ENCODE results near the gene MGMT.

Gene MGMT

DNA sequence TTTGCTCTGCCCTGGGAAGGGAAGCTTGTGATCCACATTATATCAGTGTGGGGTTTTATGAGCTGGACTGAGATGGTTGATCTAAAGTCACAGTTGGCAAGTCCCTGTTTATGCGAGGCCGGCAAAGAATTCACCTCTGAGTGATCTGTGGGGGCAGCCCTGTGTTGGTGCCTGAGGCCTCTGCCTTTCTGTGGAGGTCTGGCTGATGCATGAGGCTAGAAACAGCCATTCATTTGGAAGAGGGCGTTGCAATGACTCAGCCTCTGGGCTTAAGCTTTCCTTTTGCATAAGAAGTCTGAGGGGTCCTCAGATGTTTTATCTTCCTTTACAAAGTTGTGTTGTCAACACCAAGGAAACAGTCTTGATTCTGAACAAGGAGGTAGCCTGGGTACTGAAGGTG lies 126.9 kb downstream of the MGMT start:
- no peak for DNase-seq (ENCODE audit: low read depth)

DNA sequence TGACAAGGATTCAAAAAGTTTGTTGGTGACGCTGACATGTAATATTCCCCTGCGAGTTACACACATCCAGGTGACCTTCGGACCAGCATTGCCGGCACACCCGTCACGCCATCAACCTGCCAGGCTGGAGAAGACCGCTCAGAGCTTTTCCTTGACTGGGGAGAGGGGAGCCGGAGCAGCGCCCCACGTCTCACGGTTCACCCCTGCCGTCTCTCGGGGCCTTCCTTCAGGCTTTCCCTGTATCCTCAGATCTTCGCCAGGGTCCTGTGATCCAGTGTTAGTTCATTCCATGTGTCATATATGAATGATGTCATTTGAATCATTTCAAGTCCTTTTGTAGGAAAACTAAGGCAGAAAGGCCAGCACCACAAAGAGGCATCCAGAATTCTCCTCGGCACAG lies 127.8 kb downstream of the MGMT start:
- no peak for DNase-seq (ENCODE audit: low read depth)

DNA sequence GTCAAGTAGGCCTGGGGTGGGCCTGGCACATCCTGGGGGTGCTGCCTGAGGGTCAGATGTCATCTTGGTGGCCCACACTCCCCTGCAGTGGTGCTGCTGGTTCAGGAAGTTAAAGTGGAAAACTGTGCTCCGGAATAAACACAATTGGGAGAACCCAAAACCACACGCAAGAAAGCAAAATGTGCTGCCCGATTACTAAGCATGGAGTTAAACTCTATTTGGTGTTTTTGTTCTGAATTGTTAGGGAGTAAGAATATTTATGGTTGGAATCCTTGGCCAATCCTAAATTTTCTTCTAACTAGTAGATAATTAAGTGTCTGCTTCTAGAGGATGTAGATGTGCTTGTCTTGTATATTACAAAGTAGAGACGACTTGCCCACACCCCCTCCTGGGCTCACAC lies 131.4 kb downstream of the MGMT start:
- no peak for DNase-seq (ENCODE audit: low read depth)

DNA sequence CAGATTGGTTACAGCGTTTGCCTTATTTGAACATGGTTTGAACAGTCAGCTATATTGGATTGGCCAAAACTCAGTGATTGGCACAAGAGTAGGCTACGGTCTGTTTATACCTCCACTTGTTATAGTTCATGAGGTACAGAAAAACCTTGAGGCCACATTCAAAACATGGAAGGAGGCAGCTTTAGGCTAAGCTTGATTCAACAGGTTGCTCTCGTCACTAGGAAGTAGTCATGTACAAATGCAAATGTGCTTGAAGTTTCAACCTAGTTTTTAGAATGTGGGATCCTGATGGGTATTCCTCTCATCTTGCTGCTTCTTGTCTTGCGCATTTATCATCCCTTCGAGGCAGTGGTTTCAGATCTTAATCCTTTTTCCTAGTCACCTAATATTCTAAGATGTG lies 132.1 kb downstream of the MGMT start:
- DNase-seq (ENCODE audit: low read depth): no peak

DNA sequence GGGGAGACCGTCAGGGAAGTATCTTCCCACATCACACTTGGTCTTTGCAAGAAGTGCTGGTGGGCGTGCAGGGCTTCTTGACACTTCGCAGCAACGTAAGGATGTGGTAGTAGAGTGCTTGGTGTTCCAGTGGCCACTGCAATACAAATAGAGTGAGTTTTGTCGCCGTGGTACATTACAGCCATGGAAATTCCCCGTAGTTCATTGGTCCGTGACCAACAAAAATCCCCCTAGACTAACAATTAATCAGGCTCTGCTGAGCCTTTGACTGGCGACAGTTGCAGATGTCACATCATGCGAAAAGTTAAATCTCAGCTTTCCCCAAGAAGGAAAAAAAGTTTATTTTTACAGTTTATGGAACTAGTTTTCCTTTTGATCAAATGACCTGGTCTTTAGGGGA lies 134.7 kb downstream of the MGMT start:
- no peak for DNase-seq (ENCODE audit: low read depth)

DNA sequence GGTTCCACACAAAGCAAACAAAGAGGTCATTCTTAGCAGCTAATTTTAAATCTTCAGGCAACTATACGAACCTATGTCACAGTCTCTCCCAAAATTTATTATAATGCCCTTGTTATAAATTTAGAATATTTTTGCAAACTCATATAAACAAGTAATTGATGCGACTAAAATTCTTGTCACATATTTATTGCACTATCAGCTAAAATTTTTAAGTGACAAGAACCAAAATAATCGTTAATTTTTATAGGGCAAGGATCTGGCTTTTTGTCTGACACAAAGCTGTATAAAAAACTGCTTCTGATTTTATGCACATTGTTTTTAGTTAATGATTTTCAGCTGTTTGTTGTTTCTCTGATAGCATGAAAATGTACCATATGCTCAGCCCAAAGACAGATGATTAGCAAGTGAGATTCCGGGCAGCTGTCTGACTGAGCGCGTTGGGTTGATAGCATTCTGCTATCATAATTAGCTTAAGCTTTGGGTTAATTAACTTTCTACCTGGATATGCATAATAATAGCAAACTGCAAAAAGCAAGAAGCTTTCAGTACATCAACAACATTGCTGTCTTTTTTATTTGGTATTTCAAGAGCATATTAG lies 136.0 kb downstream of the MGMT start:
- DNase-seq (ENCODE audit: low read depth): no peak

DNA sequence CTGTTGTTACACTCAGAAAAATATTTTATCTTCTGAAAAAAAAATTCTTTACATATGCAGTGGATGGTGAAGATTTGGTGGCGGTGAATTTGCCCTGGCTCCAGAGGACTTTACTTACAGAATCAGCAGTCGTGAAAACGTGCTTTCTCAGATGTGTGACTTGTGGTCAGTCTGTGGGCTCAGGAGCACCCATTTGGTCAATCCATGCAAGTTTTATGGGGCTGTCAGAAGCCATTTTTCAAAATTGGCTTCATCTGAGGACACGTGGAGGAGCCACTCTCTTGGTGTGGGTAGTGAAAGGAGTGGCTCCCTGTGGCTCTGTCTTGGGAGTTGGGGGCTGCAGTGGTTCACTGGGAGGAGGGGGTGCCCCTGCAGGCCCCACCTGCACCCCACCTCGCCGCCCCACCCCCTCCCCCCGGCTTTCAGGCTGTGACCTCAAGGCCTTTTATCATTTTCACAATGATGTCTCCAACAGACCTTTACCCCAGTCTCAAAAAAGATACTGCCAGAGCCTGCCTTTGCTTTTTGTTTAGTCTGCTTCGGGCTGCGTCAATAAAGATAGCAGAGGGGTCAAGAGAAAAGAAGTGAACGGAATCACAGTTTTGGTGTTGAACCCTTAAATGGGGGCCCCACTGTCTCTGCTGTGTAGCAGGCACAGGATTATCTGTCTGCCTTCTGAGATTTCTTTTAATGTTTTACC lies 137.4 kb downstream of the MGMT start:
- no peak for DNase-seq (ENCODE audit: low read depth)

DNA sequence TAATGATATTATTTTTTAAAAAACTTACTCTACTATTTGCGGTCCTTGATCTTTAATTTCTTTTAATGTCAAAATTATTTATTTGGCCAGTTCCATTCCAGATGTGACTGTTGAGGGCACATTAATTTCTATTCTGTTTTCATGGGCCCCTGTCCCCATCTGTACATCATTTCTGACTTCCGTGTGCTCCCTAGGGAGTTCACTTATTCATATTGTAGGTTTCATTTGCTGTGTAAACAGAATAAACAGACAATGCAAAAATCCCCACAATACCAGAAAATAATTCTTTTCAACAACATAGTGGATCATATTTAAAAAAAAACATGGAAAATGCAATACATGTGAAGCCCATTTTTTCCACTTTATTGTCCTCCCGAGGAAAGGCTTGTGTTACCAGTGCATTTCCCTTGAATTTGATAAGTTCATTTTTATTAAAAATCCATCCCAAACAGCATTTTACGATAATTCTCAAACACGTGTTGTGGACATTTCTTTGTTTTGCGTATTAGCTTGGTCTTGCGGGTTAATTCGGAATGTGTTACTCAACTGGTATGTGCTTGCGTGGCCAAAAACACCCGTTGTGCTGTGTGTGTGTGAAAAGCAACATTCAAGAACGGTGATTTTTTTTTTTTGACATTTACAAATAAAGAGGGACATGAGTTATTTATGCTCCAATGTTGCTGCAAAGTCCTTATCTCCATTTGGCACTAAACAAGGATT lies 138.4 kb downstream of the MGMT start:
- no peak for DNase-seq (ENCODE audit: low read depth)

DNA sequence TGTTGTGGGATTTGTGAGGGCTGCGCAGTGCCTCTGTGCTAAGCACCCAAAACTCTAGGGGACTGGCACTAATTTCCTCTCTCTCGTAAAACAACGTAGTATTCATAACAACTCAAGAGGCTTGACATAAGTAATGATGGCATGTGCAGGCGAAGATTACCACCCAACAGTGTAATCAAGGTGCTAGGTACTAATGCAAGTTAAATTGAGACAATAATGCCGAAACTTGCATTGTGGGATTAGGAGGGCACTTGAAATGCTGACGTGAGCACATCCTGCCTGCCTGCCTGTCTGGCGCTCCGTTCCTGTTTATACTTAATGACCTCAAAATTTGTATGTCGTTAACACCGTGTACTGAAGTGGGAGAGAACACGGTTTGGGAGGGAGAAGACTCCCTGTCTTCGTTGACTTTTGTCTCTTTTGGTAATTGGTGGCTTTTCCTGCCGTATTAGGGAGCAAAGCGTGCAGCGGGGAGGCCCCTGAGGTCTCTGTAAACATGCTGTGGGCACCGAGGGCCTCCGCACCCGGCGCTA lies 139.0 kb downstream of the MGMT start:
- DNase-seq (ENCODE audit: low read depth): no peak

DNA sequence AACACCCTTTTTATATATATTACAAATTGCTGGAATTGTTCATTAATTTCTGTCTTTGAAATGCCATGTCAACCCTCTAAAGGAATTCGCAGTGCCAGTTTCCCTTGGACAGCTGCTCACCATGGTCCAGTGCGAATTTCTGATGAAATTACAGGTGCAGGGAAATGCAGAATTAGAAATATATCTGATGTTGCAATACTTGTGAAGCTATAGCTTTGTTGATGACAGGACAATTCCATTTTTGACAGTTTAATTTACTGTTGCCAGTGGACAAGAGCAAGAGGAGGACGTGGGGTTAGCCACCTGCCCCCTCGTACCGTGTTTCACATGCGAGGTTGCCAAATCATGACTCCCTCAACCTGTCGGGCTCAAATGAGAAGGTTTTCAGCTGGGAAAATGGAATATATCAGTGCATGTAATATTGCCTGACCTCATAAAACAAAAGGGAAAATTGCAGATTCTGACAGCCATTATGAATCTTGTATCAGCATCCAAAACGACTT lies 140.6 kb downstream of the MGMT start:
- no peak for DNase-seq (ENCODE audit: low read depth)

DNA sequence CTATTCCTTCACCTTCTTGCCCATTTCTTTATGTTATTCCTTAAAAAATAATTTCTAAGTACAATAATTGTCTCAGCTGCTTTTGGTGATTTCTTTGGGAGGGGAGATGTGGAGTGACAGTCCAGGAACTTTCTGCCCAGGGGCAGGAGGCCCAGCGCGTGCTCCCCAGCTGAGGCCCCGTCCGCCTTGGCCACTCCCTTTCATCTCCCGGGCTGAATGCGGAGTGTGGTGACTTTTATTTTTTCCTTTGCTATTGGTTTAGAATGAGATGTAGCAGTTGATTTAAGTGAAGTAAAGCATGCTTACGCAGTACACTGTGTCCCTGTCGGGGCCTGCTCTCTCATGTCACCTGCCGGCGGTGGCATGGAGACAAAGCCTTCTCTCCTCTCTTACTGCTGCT lies 141.6 kb downstream of the MGMT start:
- DNase-seq (ENCODE audit: low read depth): no peak

DNA sequence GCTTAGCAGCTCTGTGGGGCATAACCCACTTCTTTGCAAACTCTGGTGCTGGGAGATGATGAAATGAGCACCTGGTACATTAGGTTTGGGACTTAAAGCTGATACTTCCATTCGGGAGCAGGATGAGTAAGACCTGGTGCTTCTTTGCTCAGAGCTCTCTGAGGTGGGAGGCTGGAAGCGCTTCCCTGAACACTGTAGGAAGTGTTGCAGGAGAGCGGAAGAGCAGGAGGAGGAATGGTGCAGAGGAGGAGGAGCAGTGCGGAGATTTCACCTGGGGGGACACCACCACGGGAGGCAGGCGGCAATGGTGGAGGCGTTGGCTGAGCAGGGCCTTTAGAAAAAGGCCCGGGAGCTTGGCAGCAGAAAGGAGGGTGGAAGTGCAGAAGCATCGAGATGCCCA lies 142.5 kb downstream of the MGMT start:
- no peak for DNase-seq (ENCODE audit: low read depth)

DNA sequence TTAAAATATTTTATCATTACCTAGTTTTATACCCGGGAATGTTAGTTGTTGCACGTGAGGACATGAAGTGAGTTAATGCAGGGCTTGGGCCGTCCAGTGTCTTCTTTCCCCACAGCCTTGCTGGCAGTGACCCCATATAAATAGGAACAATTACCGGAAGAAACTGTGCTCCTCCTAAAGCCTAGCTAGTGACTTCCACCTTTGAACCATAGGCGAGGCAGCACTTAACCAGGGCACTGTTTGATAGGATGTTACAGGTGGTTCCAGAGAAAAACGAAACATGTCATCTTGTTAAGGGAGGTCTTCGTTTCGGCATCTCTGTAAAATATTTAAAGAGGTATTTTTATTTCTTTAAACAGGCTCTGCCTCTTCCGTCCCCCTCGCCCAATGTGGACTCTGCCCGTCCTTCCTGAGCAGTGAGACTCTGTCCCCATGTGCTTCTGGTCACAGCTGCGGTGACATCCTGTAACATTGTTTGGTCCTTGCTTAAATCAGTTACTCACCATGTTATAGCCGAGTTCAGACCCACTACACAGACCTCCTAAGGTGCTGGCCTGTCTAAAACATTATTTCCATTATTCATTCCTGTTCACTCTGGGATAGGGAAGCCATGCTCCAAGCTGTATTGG lies 145.6 kb downstream of the MGMT start:
- DNase-seq (ENCODE audit: low read depth): no peak

DNA sequence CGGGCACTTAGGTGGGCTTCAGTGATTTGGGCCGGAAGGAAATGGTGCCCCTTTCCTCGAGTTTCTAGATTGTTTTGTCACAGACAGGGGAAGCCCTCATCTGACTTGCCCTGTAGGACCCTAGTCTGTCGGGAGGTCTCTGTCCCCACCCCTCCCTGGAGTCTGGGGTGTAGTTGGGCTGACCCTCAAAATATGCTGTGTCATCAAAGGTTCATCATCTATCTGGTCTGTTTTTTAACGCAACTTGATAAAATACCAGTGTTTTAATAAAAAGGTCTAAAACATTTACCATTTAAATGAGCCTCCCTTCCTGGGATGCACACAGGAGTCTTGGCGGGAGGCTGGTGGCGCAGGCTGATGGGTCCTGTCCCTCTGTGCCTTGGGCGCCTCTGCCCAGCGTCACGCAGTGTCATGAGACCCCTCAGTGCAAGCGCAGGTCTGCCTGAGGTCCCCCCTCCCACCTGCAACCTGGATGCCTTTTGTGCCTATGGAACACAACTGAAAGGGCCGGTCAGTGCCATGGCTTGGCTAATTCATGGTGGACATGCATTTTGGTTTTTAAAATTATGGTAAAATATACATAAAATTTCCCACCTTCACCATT lies 146.4 kb downstream of the MGMT start:
- DNase-seq (ENCODE audit: low read depth): no peak

DNA sequence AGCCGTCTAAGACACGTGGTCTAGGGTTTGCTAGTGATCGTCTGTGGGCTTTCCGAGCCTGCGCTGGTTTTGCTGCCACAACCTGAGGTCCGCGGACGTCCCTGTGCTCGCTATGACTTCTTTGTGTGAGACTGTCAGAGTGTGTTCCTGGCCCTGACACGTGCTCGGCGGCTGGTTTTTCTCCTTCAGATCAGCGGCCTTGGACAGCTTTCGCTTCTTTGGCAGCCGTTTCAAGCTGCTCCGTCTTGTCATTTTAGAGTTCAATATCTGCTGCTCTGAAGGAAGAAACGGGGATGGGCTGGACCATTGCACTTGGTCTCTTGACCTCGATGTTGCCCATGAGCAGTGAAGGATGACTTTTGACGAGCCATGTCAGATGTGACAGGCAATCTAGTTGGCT lies 147.3 kb downstream of the MGMT start:
- no peak for DNase-seq (ENCODE audit: low read depth)

DNA sequence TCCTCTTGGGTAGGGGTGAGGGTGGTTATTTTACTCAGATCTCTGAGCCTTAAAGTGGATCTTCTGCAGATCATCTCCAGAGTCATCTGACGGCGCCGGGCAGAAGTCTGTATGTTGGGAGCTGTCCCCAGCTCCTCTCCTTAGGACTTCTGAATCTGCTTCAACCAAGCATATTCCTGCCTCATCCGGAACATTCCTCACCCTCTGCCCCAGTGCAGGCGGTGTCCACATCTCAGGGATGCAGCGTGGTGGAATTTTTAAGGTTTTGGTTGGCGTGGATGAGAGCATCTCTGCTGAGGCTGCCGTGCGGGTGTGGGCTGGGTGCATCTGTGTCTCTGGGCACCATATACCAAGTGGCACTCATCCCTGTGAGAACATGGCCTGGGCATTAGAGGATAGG lies 148.3 kb downstream of the MGMT start:
- DNase-seq (ENCODE audit: low read depth): no peak

DNA sequence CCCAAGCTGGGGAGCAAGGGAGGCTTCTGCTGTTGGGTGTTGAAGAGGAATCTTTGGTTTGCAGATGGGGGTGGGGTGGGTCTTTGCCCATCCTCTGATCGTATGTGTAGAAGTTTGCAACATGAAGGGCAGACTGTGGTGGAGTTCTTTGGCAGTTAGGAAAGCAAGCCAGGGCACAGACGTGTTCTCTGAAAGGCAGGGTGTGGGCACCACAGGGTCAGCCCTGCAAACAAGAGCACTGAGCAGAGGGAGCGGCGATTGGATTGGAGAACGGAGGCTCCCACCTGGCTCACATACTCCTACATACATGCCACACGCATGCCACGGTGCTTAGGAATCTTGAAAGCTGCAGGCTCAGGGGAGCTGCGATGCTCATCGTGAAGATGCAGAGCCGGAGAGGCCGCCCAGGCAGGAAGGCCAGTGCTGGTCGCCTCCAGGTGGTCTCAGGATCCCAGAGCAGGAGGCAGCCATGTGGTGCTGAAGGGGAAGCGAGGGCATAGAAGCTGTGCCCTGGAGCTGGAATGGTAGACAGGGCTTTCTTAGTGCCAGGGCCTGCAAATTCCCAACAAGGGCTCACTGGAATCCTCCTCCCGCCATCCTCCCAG lies 149.0 kb downstream of the MGMT start:
- no peak for DNase-seq (ENCODE audit: low read depth)

DNA sequence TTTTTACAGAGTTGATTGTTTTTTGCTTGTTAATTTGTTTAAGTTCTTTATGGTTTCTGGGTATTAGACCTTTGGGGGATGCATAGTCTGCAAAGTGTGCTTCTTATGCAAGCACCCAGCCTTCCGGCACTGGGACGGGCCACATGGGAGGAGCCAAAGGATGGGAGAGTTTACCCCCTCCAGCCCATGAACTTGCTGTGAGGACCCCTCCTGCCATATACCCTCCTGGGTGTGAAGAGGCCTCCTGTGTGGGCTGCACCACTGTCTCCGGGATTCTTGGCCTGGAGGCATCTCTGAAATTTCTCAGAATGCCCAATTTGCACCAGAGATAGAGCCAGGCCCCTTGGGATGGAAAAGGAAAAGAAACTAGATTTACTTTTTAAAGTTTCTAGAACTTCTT lies 150.7 kb downstream of the MGMT start:
- no peak for DNase-seq (ENCODE audit: low read depth)

DNA sequence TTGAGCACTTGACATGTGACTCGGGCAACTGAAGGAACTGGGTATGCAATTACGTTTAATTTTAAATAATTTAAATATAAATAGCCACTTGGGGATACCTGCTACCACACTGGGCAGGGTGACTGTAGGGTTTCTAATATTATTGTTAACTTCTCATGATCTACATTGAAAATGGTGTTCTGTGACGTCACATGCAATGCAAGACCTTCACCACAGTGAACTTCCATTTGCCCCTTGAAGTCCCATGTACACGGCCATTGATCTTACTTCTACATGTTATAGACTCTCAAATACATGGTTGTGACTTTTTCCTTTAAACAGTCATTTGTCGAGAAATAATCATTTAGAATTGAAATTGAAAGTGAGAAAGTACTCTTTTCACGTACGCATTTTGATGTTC lies 154.0 kb downstream of the MGMT start:
- DNase-seq (ENCODE audit: low read depth): no peak

DNA sequence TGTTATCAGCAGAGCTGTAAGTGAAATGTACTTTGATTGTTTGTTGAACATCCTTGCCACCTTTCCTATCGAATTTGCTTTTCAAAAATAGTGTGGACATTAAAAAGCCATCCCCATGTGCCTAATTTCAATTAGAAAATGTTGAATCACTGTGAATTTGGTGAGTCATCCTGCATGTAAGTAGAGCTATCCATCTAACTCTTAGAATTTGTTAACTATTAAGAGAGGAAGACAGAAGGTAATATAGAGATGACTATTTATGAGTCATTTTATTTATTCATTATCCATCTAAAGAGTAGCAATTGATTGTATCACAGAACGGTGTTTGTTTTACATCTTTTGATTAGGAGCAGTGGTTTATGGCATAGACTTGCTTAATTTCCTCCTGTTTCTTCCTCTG lies 154.7 kb downstream of the MGMT start:
- DNase-seq (ENCODE audit: low read depth): no peak

DNA sequence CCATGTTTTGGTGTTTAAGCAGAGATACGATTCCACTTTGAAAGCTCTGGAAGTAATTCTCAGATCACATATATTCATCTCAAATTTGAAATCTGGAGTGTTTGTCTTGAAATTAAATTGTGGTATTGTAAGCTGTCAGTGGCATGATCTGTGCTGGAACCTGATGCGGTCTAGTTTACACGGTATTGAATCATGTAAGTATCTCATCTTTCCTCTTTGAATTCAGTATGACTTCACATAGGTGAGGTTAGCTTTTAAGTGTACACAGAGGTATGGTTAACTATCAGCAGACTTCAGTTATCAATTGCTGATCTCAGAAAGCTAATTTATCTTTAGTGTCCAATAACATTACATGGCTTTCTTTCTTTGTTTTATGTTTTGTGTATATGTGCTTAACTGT lies 155.2 kb downstream of the MGMT start:
- DNase-seq (ENCODE audit: low read depth): no peak

DNA sequence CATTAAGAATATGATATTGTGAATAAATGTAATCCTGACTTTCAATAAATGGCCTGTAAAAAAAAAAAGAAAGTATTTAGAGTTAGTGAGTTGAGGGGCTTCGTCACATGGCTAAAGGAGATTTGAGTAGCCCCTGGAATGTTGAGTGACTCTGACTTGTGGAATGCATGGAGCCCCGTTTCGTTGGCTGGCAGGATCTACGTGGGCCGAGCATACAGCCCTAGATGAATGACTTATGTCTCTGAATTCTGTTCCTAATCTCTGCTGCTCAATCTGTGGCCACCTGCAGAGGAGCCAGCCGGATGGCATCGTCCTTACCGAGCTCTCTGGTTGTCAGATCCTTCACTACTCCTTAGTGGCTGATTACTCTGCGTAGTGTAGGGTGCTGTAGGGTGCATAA lies 155.7 kb downstream of the MGMT start:
- DNase-seq (ENCODE audit: low read depth): no peak

All from T-helper 22 cell (primary cell).